Activated CD4-positive, alpha-beta T cell treated with anti-CD3 and anti-CD28 coated beads, Interleukin-2, amount 50 U/mL, for 4 hours (primary cell): ENCODE measurements around the gene XNDC1N.
"Not testable (repeated sequence)": the region's sequence is repeated elsewhere in the genome, so short reads cannot be mapped to it uniquely, and the experiment has no call there.

Experiments used
- DNase-seq, 2 experiments: peaks; one replicate each; pipeline ENCODE4 v3.0.0-alpha.2; 2020

XNDC1N gene

DNA sequence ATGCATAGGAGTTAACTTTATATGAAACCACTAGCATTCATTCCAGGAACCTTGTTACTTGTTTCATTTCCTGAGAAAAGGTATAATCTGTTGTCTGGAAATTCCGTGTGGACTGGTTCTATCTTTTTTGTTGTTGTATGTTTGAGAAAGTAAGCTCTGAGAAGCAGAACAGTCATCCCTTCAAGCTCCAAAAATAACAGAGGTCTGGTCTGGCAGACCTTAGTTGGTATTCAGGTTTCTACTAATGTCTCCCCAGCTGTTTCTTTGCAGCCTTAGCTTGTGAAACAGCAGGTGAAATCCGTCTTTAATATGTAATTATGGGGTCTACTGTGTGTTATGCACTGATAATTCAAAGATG lies 2.8 kb upstream of the XNDC1N start:
- DNase-seq, result no peak

DNA sequence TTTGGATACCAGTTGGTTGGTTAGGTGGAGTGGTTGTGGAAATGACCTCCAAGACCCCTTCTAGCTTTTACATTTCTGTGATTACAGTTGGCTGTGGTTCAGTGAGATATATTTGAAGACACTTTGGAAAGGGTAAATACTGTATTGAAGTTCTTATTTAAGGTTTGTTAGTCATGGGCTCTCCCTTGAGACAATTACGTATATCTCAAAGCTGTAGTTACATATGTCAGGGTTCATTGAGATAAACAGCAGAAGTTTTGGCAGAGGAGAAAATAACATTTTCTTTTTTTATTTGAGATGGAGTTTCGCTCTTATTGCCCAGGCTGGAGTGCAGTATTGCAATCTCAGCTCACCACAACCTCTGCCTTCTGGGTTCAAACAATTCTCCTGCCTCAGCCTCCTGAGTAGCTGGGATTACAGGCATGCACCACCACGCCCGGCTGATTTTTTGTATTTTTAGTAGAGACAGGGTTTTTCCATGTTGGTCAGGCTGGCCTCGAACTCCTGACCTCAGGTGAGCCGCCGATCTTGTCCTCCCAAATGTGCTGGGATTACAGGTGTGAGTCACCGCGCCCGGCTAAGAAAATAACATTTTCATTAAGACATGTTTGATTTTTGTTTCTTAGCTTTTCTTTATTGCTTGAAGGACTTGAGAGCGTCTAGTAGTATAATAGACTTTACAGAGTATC lies 2.3 kb upstream of the XNDC1N start:
- DNase-seq, result no peak

DNA sequence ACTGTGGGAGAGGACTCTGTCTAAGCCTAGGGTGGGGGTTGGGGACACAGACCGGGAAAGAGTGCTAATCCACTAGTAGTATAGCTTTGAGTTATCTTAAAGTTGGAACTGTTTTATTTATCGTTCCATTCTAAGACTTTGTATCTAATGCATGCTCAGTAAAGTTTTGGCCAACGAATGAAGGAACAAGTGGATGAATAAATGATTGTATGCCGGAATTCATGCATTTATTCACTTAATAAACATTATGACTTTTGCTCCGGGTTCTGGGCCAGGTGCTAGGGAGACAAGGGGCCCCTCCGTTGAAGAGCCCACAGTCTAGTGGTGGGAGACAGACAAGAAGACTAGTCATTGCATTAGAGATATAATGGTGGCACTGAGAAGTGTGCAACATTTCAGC lies 1.1 kb upstream of the XNDC1N start:
- DNase-seq, result no peak

- DNase-seq, result peak; percentile 98
Measured at GRCh38 chr11:71928737-71929443, 496 bp upstream of the XNDC1N start, which contains the start of gene RNF121. Gene RNF121 (plus strand): TSS chr11:71929046. CDS start chr11:71929062, 16 bp downstream.

- no peak for DNase-seq
Measured at GRCh38 chr11:71917646-71918140, 10.7 kb downstream of the XNDC1N start.

DNA sequence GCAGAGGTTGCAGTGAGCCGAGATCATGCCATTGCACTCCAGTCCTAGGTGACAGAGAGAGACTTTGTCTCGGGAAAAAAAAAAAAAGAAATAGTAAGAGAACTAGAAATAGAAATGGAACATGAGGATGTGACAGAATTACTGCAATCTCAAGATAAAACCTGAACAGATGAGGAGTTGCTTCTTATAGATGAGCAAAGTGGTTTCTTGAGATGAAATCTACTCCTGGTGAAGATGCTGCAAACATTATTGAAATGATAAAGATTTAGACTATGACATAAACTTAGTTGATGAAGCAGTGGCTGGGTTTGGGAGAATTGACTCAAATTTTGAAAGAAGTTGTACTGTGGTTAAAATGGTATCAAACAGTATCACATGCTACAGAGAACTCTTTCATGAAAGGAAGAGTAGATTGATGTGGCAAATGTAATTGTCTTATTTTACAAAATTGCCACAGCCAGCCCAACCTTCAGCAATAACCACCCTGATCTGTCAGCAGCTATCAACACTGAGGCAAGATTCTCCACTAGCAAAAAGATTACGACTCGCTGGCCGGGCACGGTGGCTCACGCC lies 13.7 kb downstream of the XNDC1N start:
- no peak for DNase-seq

- no peak for DNase-seq
Measured at GRCh38 chr11:71913756-71914526, 14.5 kb downstream of the XNDC1N start.

DNA sequence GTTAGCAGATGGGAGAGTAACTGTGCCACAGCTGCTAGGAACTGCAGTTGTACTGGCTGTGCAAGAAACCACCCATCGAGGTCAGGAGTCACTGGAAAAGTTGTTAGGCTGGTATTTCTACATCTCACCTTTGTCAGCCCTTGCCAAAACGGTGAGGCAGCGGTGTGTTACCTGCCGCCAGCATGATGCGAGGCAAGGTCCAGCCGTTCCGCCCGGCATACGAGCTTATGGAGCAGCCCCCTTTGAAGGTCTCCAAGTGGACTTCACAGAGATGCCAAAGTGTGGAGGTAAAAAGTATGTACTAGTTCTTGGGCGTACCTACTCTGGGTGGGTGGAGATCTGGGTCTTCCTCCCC lies 16.4 kb downstream of the XNDC1N start:
- DNase-seq, result not testable (repeated sequence)

DNA sequence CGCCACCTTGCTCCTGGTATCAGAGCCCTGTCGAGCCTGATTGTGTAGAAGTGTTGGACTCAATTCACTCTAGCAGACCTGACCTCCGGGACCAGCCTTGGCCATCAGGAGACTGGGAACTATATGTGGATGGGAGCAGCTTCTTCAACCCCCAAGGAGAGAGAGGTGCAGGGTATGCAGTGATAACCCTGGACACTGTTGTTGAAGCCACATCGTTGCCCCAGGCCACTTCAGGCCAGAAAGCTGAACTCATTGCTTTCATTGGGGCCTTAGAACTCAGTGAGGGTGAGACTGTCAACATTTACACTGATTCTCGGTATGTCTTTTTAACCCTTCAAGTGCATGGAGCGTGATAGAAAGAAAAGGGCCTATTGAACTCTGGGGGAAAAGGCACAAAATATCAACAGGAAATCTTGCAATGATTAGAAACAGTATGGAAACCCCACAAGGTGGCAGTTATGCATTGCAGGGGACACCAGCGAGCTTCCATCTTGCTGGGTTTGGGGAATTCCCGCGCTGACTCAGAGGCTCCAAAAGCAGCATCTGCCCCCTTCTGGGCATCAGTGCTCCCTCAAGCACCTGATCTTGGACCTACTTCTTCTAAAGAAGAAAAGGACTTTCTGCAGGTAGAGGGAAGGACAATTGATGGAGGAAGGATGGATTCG lies 16.9 kb downstream of the XNDC1N start:
- DNase-seq, result peak; percentile 48 to 60

GRCh38 chr11:71910775-71911174 lies 17.6 kb downstream of the XNDC1N start:
- DNase-seq, result not testable (repeated sequence)

- DNase-seq, result no peak
Measured at GRCh38 chr11:71908218-71908617, 20.2 kb downstream of the XNDC1N start.

DNA sequence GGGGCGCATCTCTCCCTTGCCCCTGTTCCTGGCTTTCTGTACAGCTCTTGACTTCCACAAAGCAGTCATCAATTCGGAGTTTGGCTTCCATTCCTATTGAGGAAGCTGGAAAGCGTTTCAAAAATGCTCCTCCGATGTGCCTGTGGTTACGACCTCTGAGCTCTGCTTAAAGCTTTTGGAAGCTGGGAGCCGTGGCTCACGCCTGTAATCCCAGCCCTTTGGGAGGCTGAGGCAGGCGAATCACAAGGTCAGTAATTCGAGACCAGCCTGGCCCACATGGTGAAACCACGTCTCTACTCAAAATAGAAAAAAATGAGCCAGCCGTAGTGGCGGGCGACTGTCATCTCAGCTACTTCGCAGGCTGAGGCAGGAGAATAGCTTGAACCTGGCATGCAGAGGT lies 27.3 kb downstream of the XNDC1N start:
- not testable (repeated sequence) for DNase-seq

DNA sequence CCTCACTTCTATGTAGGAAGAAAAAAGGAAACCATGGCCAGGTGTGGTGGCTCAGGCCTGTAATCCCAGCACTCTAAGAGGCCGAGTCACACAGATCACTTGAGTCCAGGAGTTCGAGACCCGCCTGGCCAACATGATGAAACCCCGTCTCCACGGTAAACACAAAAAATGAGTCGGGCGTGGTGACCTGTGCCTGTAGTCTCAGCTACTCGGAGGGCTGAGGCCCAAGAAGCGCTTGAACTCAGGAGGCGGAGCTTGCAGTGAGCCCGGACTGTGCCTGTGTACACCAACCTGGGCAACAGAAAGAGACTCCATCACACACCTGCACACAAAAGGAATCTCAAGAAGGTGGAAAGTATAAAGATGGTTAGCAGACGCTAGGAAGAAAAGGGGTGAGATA lies 32.4 kb downstream of the XNDC1N start:
- DNase-seq, result no peak

GRCh38 chr11:71889181-71889872 lies 39.1 kb downstream of the XNDC1N start:
- DNase-seq, result not testable (repeated sequence)

- DNase-seq, result not testable (repeated sequence)
Measured at GRCh38 chr11:71888335-71889010, 39.9 kb downstream of the XNDC1N start.

- DNase-seq, result not testable (repeated sequence)
Measured at GRCh38 chr11:71885806-71886205, 42.6 kb downstream of the XNDC1N start.
